Large intestine (tissue), 3 donors: ENCODE measurements around the gene POU4F3. TPM values are rescaled to one million over a fixed set of nuclear protein-coding genes. Genes with fewer than 3 reads are reported as not detected.

Experiments used
- DNase-seq, 2 donors: peaks; one replicate each; pipeline versions ENCODE4 v3.0.0 to v3.0.0-alpha.2; 2013
- H3K27ac ChIP-seq: one replicate; pipeline ENCODE4 v1.5.1; 2013; ENCODE audit warnings: low read length
- H3K27me3 ChIP-seq: 2 replicates; pipeline ENCODE4 v1.6.1; 2013; ENCODE audit warnings: low read length; ENCODE audit not compliant: control insufficient read depth, insufficient read depth
- H3K36me3 ChIP-seq: 2 replicates; pipeline ENCODE4 v1.6.1; 2013; ENCODE audit warnings: low read length; ENCODE audit not compliant: control insufficient read depth, insufficient read depth
- H3K4me1 ChIP-seq: one replicate; pipeline ENCODE4 v1.6.1; 2013; ENCODE audit warnings: low read length; ENCODE audit not compliant: control insufficient read depth, insufficient read depth
- H3K4me3 ChIP-seq: one replicate; pipeline ENCODE4 v1.5.1; 2013; ENCODE audit warnings: low read length
- H3K9me3 ChIP-seq: one replicate; pipeline ENCODE4 v1.6.1; 2013; ENCODE audit warnings: mild to moderate bottlenecking, low read depth, low read length, moderate library complexity; ENCODE audit not compliant: control insufficient read depth
- WGBS: methylation state at CpG from one replicate; pipeline ENCODE4 v1.1.5; 2013; ENCODE audit warnings: low lambda C conversion rate; ENCODE audit not compliant: insufficient coverage; 5-methylcytosine and 5-hydroxymethylcytosine counted together
- polyA plus RNA-seq: library from polyadenylated mRNA; unstranded; fragments of 120-200 nt; gene quantifications from one replicate; pipeline ENCODE4 v1.2.1, GENCODE V29; 2013

Gene POU4F3
- polyA plus RNA-seq, 1 donor: not detected

- Histone ChIP-seq H3K9me3 (no peaks in the 10 kb centered on the region), H3K4me1 (no peaks in the 10 kb centered on the region), H3K27ac (no peak overlapping the region), H3K27me3 (peaks cover 17% of the 10 kb centered on the region), H3K36me3 (no peaks in the 10 kb centered on the region), H3K4me3 (no peak overlapping the region)
- no peak for DNase-seq
- no CpG with 5 or more reads among the region's 5 CpGs for WGBS
Measured at GRCh38 chr5:146359836-146360235, 21.2 kb downstream of the POU4F3 start.

GRCh38 chr5:146363161-146363874, 24.7 kb downstream of the POU4F3 start:
- WGBS: no CpG with 5 or more reads among the region's 7 CpGs

GRCh38 chr5:146365618-146366017, 27.0 kb downstream of the POU4F3 start:
- WGBS: no CpG with 5 or more reads among the region's 2 CpGs
- Histone ChIP-seq H3K27ac (no peak overlapping the region), H3K27me3 (peaks cover 17% of the 10 kb centered on the region), H3K4me1 (no peaks in the 10 kb centered on the region), H3K36me3 (no peaks in the 10 kb centered on the region), H3K9me3 (no peaks in the 10 kb centered on the region), H3K4me3 (no peak overlapping the region)
- no peak for DNase-seq

More at GRCh38 chr5:146363161-146363874, 24.7 kb downstream of the POU4F3 start:
- Histone ChIP-seq H3K4me1 (no peaks in the 10 kb centered on the region), H3K9me3 (no peaks in the 10 kb centered on the region), H3K27ac (no peak overlapping the region), H3K36me3 (no peaks in the 10 kb centered on the region), H3K4me3 (no peak overlapping the region), H3K27me3 (peaks cover 23% of the 10 kb centered on the region)
- DNase-seq: no peak

- Histone ChIP-seq H3K36me3 (no peaks in the 10 kb centered on the region), H3K27ac (no peak overlapping the region), H3K4me3 (no peak overlapping the region), H3K9me3 (no peaks in the 10 kb centered on the region), H3K4me1 (no peaks in the 10 kb centered on the region), H3K27me3 (peaks cover 12% of the 10 kb centered on the region)
- DNase-seq: no peak
- WGBS: 86% methylated on average over 1 of the region's 1 CpG
Measured at GRCh38 chr5:146366904-146367303, 28.3 kb downstream of the POU4F3 start.

DNA sequence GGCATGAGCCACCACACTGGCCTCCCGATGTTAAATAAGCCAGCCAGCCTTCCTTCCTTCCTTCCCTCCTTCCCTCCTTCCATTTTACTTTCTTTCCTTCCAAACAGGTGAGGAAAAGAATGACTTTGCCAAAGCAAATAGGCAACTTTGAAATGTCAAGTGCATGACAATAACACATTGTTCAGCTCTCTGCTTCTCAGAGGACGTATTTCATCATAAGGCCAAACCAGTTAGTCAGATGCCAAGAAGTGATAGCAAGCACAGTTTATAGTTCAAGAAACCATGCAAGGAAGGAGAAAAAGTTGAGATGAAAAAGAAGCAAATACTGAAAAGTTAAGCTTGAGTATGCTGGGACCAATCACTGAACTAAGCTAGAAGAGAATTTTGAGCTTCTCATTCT, 29.5 kb downstream of the POU4F3 start:
- Histone ChIP-seq H3K4me1 (no peaks in the 10 kb centered on the region), H3K9me3 (no peaks in the 10 kb centered on the region), H3K4me3 (no peak overlapping the region), H3K27ac (no peak overlapping the region), H3K36me3 (no peaks in the 10 kb centered on the region), H3K27me3 (peaks cover 12% of the 10 kb centered on the region)
- WGBS: no CpG with 5 or more reads among the region's 2 CpGs
- no peak for DNase-seq

GRCh38 chr5:146369691-146370090, 31.1 kb downstream of the POU4F3 start:
- Histone ChIP-seq H3K4me1 (no peaks in the 10 kb centered on the region), H3K27ac (no peak overlapping the region), H3K4me3 (no peak overlapping the region), H3K36me3 (no peaks in the 10 kb centered on the region), H3K9me3 (no peaks in the 10 kb centered on the region), H3K27me3 (peaks cover 10% of the 10 kb centered on the region)
- WGBS: no CpG with 5 or more reads among the region's 3 CpGs
- no peak for DNase-seq

DNA sequence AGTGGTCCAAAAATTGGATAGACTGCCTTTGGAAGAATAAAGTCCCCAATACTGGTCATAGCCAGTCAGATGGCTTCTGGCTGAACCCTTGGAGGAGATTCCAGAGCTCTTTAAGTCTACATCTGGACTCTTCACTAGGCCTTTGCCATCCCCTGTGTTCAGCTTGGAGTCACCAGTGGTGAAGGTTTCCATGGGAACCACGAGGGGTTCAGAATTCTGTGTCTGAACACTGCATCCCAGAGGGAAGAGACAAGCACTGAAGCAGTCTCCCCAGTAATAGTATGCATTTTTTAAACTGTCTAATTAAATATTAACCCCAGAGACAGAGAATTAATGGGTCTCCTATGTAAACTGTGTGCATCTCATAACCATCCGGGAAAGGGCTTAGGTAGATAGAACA, 38.2 kb downstream of the POU4F3 start:
- no peak for DNase-seq
- peaks cover 16% of the 10 kb centered on the region for H3K27me3 ChIP-seq
- H3K9me3 ChIP-seq: no peaks in the 10 kb centered on the region
- H3K27ac ChIP-seq: no peak overlapping the region
- H3K4me3 ChIP-seq: no peak overlapping the region
- H3K36me3 ChIP-seq: no peaks in the 10 kb centered on the region
- no CpG with 5 or more reads among the region's 2 CpGs for WGBS
- no peaks in the 10 kb centered on the region for H3K4me1 ChIP-seq

DNA sequence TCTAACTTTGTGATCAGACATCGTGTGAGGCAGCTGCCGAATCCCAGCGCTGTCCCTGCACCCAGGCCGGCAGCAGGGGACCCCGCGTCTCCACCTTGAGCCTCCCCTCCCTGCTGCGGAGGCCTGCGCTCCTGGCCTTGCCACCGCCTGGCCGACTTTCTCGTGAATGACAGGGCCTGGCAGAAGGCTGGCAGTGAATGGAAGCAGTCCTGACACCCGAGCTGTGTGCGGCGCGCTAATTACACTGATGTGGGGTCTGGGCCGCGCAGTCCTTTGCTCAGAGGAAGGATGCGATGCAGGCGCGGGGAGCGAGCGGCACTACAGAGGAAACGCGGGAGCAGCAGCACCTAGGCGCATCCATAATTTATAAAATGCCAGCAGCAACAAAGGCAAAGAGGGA, 40.3 kb downstream of the POU4F3 start:
- no peak for DNase-seq
- no peak overlapping the region for H3K4me3 ChIP-seq
- WGBS: no CpG with 5 or more reads among the region's 25 CpGs
- peaks cover 16% of the 10 kb centered on the region for H3K27me3 ChIP-seq
- no peaks in the 10 kb centered on the region for H3K36me3 ChIP-seq
- no peaks in the 10 kb centered on the region for H3K4me1 ChIP-seq
- H3K9me3 ChIP-seq: no peaks in the 10 kb centered on the region
- H3K27ac ChIP-seq: no peak overlapping the region

DNA sequence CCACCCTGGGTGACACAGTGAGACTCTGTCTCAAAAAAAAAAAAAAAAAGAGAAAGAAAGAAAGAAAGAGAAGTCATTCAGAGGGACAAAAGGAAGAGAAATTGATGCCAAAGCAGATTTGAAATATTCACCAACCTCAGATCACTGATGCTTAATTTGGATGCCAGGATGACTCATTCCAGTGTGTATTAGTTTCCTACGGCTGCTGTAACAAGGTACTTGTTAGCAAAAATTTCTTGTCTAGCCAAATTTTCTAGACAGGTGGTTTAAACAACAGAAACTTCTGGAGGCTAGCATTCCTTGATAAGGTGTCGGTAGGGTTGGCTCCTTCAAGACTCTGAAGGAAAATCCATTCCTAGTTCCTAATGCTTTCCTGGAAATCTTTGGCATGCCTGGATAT, 42.1 kb downstream of the POU4F3 start:
- DNase-seq: no peak
- Histone ChIP-seq H3K36me3 (no peaks in the 10 kb centered on the region), H3K9me3 (no peaks in the 10 kb centered on the region), H3K4me3 (no peak overlapping the region), H3K27ac (no peak overlapping the region), H3K27me3 (peaks cover 16% of the 10 kb centered on the region), H3K4me1 (no peaks in the 10 kb centered on the region)
- 100% methylated on average over 1 of the region's 2 CpGs for WGBS

GRCh38 chr5:146388386-146388785, 49.7 kb downstream of the POU4F3 start:
- 100% methylated on average over 2 of the region's 2 CpGs for WGBS
- no peak for DNase-seq
- Histone ChIP-seq H3K4me3 (no peak overlapping the region), H3K27ac (no peak overlapping the region), H3K4me1 (no peaks in the 10 kb centered on the region), H3K9me3 (no peaks in the 10 kb centered on the region), H3K36me3 (no peaks in the 10 kb centered on the region), H3K27me3 (peaks cover 23% of the 10 kb centered on the region)

DNA sequence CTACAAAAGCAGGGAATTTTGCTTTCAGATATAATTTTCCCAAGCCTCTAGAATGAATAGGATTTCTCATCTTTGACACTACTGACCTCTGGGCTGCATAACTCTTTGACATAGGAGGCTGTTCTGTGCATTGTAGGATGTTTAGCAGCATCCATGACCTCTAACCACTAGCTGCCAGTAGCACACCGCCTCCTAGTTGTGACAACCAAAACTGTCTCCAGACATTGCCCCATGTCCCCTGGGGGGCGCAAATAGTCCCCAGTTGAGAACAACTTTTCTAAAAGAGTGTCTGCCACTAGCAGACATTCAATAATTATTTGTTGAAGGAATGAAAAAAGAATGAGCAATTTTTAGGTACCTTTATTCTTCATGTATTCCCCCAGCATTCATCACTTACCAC, 51.8 kb downstream of the POU4F3 start:
- WGBS: no CpG with 5 or more reads among the region's 2 CpGs
- Histone ChIP-seq H3K27me3 (peaks cover 31% of the 10 kb centered on the region), H3K4me1 (no peaks in the 10 kb centered on the region)

More for the DNA sequence above, 51.8 kb downstream of the POU4F3 start:
- H3K27ac ChIP-seq: no peak overlapping the region
- no peaks in the 10 kb centered on the region for H3K9me3 ChIP-seq
- no peak for DNase-seq
- H3K36me3 ChIP-seq: no peaks in the 10 kb centered on the region
- H3K4me3 ChIP-seq: no peak overlapping the region
